ENCODE measurements around the gene P4HA3.

GRCh38 chr11:74316772-74317505 lies 5.5 kb upstream of the P4HA3 start:
- TF ChIP-seq CTCF (IDR thresholded peaks at IDR 0.05; ENCODE audit: borderline replicate concordance, extremely low read depth, low read length, poor library complexity, severe bottlenecking) (no peak), EZH2 (IDR thresholded peaks at IDR 0.05; ENCODE audit: borderline replicate concordance, low read depth, low read length, severe bottlenecking) (no peak)
